ENCODE measurements around the gene GPHN.
"Not testable (repeated sequence)": the region's sequence is repeated elsewhere in the genome, so short reads cannot be mapped to it uniquely, and the experiment has no call there.

Gene GPHN

DNA sequence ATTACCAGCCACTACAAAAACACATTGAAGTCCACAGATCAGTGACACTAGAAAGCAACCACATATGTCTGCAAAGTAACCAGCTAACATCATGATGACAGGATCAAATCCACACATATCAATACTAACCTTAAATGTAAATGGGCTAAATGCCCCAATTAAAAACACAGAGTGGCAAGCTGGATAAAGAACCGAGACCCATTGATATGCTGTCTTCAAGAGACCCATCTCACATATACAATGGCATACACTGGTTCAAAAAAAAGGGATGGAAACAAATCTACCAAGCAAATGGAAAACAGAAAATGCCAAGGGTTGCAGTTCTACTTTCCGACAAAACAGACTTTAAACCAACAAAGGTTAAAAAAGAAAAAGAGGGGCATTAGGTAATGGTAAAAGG, 307.7 kb downstream of the GPHN start:
- no peak for DNase-seq

DNA sequence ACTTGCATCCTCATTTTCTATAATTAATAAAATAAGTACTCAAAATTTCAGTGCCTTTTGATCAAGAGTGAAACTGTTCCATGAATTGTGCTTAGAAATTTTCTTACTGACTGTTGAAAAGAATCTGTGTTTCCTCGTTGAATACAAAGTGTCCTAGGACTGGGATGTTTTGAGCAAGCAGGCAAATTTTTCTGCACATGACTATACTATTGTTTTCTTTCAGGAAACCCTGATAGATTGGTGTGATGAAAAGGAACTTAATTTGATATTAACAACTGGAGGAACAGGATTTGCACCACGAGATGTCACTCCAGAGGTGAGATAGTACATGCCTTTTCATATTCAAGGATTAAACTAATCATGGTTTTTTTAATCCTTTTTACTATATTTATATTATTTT, 316.3 kb downstream of the GPHN start:
- no peak for DNase-seq

- DNase-seq = no peak
Observed at GRCh38 chr14:66827182-66827581, 319.2 kb downstream of the GPHN start.

DNA sequence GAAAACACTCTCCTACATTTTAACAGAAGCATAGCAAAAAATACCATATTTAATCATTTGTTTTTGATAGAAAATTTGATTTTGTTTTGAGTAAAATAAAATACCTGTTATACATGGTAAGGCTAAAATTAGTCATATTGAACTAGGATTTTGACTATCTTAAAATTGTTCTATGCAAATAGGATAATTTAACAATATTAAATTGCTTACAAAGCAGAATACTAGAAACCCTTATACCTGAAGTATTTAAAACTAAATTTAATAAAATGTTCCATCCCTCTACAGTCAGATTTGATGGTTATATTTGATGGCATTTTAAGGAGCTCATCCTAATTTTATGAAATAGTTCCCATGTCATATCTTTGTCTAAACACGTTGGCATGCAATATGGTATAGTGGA, 323.2 kb downstream of the GPHN start:
- no peak for DNase-seq

GRCh38 chr14:66833816-66834215, 325.9 kb downstream of the GPHN start:
- DNase-seq = no peak

GRCh38 chr14:66837436-66837835, 329.5 kb downstream of the GPHN start:
- DNase-seq = not testable (repeated sequence)

GRCh38 chr14:66842911-66843512, 335.1 kb downstream of the GPHN start:
- no peak for DNase-seq

DNA sequence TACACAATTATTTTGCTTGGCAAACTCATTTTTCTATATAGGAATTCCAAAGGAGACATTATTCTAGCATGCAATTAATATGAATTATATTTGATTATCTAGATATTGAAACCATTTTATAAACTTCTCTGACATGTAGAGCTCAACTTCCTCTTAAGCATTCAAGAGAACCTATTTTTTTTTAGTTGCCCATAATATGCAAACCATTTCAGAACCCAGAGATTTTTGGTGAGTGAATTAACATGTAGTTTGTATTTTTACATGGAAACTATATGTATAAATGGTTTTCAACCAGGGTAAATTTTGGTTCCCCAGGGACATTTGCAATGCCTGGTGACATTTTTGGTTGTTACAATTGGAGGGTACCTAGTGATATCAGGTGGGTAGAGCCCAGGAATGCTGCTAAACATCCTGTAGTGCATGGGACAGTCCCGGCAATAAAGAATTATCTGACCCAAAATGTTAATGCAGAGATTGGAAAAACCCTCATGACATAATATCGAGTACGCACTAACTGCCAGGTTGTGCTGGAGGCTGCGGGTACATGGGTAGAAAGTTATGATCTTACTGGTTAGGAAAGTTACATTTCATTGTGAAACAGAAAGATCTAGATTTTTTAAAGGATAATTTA, 342.4 kb downstream of the GPHN start:
- DNase-seq = no peak

GRCh38 chr14:66853311-66853710, 345.4 kb downstream of the GPHN start:
- no peak for DNase-seq

- no peak for DNase-seq
Observed at GRCh38 chr14:66857867-66858266, 349.9 kb downstream of the GPHN start.

GRCh38 chr14:66859063-66859671, 351.2 kb downstream of the GPHN start:
- DNase-seq = no peak

- no peak for DNase-seq
Observed at GRCh38 chr14:66881596-66881995, 373.6 kb downstream of the GPHN start.

DNA sequence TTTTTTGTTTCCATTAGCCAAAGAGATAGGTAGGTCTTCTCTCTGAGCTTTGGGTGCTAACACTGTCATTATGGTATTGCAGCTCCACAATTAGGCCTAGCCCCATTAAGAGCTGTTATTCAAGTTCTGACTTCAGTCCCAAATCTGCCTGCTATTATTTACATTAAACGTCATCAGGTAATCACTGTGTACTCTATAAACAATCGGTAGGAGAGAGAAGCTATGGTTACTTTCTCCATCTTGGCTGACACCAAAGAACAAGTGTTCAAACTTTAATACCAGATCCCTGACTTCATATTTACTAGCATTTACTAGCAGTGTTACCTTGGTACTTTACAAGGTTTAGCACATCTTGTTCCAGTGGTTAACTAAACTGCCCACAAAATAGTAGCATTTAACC, 376.2 kb downstream of the GPHN start:
- no peak for DNase-seq

- no peak for DNase-seq
Observed at GRCh38 chr14:66900719-66901118, 392.8 kb downstream of the GPHN start.

- no peak for DNase-seq
Observed at GRCh38 chr14:66910311-66910840, 402.4 kb downstream of the GPHN start.

DNA sequence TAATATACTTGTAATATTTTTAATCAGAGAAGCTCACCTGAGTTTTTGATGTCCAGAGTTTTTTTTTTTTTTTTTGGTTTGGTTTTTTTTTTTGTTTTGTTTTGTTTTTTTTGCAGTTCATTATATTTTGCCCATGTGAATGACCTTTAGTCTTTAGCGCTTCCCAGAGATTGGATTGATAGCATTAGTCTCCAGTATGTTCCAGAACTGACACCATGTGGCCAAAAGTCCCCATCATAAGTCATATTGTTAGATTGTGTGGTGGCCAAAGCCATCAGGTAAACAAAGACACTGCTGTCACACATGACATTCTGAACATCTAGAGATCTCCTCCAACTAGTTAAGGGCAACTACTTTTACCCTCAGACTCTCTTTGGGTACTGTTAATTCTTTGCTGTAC, 408.5 kb downstream of the GPHN start:
- DNase-seq = no peak

DNA sequence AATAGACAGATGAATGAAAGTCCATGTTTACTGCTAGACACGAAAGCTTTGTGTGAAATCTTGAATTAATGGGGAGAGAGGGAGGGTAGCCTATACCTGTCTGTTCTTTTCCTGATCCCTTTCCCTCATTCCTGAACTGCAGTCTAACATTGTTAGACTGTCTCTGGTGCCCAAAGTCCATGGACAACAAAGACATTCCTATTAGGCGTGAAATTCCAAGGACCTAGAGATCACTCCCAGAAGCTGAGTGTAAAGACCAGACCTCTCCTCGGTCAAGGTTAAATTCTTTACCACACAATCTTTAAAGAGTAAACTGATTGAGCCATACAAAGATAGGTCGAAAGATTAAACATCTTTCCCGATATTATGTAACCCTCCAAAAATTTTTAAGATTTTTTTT, 410.6 kb downstream of the GPHN start:
- DNase-seq = no peak

GRCh38 chr14:66920196-66920595, 412.2 kb downstream of the GPHN start:
- no peak for DNase-seq

GRCh38 chr14:66923251-66923650, 415.3 kb downstream of the GPHN start:
- no peak for DNase-seq

- DNase-seq = no peak
Observed at GRCh38 chr14:66939409-66939808, 431.5 kb downstream of the GPHN start.

DNA sequence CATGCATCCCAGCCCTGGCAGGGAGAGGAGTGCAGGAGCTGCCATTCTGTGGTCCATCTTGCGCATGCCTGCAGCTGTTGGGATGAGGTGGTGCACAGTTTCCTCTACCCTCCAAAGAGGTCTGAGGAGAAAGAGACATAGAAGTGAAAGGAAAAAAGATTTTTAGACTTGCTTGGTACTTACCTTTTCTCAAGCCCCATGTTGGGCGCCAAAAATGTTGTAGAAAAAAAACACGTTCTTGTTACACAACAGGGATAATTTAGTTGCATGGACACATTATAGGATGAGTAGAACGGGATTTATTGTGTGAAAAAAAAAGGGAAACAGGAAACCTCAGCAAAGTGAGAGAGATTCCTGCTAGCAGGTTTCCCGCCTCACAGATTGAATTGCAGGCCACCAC, 436.9 kb downstream of the GPHN start:
- no peak for DNase-seq

GRCh38 chr14:66955159-66955558, 447.2 kb downstream of the GPHN start:
- DNase-seq = no peak

DNA sequence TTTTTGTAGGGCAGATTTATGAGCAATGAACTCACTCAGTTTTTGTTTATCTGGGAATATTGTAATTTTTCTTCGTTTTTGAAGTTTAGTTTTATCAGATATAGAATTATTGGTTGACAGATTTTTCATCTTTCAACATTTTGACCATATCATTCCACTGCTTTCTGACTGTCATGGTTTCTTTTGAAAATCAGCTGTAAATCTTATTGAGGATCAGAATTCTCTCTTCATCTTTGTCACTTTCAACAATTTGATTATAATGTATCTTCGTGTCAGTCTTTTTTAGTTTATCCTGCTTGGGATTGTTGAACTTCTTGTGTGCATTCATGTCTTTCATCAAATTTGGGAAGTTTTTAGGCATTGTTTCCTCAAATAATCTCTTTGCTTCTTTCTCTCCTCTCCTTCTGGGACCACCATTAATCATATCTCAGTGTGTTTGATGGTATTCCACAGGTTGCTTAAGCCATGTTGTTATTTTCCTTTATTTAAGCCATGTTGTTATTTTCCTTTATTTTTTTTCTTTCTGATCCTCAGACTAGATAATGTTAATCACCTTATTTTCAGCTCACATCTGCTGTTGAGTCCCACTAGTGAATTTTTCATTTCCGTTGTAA, 451.6 kb downstream of the GPHN start:
- no peak for DNase-seq

DNA sequence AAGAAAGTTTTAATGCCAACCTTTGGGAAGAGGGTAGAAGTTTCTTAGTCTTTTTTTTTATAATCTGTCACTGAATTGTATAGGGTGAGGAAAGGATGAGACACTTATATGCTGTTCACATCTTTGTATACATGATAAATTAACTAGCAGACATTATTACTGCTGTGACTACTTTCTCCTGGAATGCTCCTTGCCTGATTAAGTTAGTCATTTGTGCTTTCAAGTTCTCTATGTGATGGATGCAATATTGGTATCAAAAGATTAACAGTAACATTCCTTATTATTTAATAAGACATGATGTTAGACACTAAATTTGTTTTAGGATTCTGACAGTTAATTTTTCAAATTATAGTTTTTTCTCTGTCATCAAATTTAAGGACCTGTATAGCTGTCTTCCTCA, 457.9 kb downstream of the GPHN start:
- no peak for DNase-seq

Data from activated CD8-positive, alpha-beta memory T cell treated with anti-CD3 and anti-CD28 coated beads, Interleukin-2, amount 50 U/mL, for 4 hours (primary cell).